Activated effector memory CD4-positive, alpha-beta T cell treated with anti-CD3 and anti-CD28 coated beads, Interleukin-2, amount 50 U/mL, for 16 hours (primary cell): ENCODE results near the gene HOTAIR.

ENCODE experiments used
- DNase-seq: peaks from one replicate; pipeline ENCODE4 v3.0.0-alpha.2; 2020

HOTAIR gene

GRCh38 chr12:54010972-54011664 is 36.4 kb upstream of the HOTAIR start:
- no peak for DNase-seq

GRCh38 chr12:54010053-54010971 is 35.6 kb upstream of the HOTAIR start:
- no peak for DNase-seq

- DNase-seq, result peak; percentile 72
These were observed 34.7 kb upstream of the HOTAIR start for GRCh38 chr12:54009171-54010052.

GRCh38 chr12:54008260-54008552 is 33.5 kb upstream of the HOTAIR start:
- no peak for DNase-seq

GRCh38 chr12:54007538-54008259 is 32.9 kb upstream of the HOTAIR start:
- DNase-seq, result no peak

GRCh38 chr12:54006559-54007220 is 31.9 kb upstream of the HOTAIR start:
- no peak for DNase-seq

- peak; percentile 95 for DNase-seq
These were observed 31.3 kb upstream of the HOTAIR start for GRCh38 chr12:54005853-54006558.

- no peak for DNase-seq
These were observed 30.7 kb upstream of the HOTAIR start for GRCh38 chr12:54005531-54005852.

- DNase-seq, result no peak
These were observed 30.2 kb upstream of the HOTAIR start for GRCh38 chr12:54004841-54005530.

- DNase-seq, result no peak
These were observed 29.5 kb upstream of the HOTAIR start for GRCh38 chr12:54004063-54004840.

GRCh38 chr12:54003625-54004024 is 28.9 kb upstream of the HOTAIR start:
- DNase-seq, result no peak

GRCh38 chr12:54002915-54003389 is 28.2 kb upstream of the HOTAIR start:
- DNase-seq, result no peak

GRCh38 chr12:54002278-54002914 is 27.6 kb upstream of the HOTAIR start:
- no peak for DNase-seq

- DNase-seq, result no peak
These were observed 26.8 kb upstream of the HOTAIR start for GRCh38 chr12:54001283-54002187.

GRCh38 chr12:54000116-54001114 is 25.7 kb upstream of the HOTAIR start, which contains the start of gene HOXC9:
Gene HOXC9 (plus strand): TSS chr12:54000161. CDS start chr12:54000189, 28 bp downstream.
- no peak for DNase-seq

GRCh38 chr12:53999559-54000115 is 24.9 kb upstream of the HOTAIR start:
- no peak for DNase-seq

GRCh38 chr12:53998900-53999236 is 24.1 kb upstream of the HOTAIR start:
- DNase-seq, result no peak
